HepG2 (cell line): Measurements from ENCODE around the gene MAB21L1. TPM values are rescaled to one million over a fixed set of nuclear protein-coding genes. Genes with fewer than 3 reads are reported as not detected.

Source experiments
- ATAC-seq: fragments of 200-7000 bp; cut with Tn5 transposase; 3 replicates; pipeline ENCODE4 v1.9.1; 2020; ENCODE audit warnings: mild to moderate bottlenecking, moderate library complexity
- BruUV-seq: library from RNA; stranded (reverse); fragments of 400-500 nt; replicated peaks from 2 replicates; lab custom pipeline; 2021; lab: Mats Ljungman, UMichigan
- CTCF ChIA-PET: fragments of 300-600 bp; formaldehyde crosslinking; extraction: SDS; loops from one replicate; lab custom pipeline; 2021; ENCODE audit warnings: low total read pairs, inconsistent platforms, low intra/inter-chr PET ratio; lab: Yijun Ruan, JAX
- POLR2A ChIA-PET: fragments of 350-600 bp; sonication (Branson Sonifier 250); formaldehyde crosslinking; loops from one replicate; lab custom pipeline; 2020; ENCODE audit warnings: antibody characterized with exemption, inconsistent platforms; lab: Yijun Ruan, JAX
- DNase-seq: peaks from one replicate; pipeline ENCODE4 v3.0.0-alpha.2; 2015; ENCODE audit warnings: low spot score
- FAIRE-seq: peaks from 3 replicates; lab custom pipeline; 2011; peaks lifted over from hg19 to GRCh38; lab: Jason Lieb, UNC
- H2AFZ ChIP-seq: one replicate; pipeline ENCODE4 v1.6.1; 2011; ENCODE audit warnings: low read length, inconsistent platforms
- H3K27ac ChIP-seq: fragments of 300-600 bp; 3 replicates; pipeline ENCODE4 v1.8.0; 2011; ENCODE audit warnings: mixed run types, mild to moderate bottlenecking, mixed read lengths, low read length, inconsistent platforms; ENCODE audit not compliant: insufficient read depth; ENCODE audit errors: extremely low read length
- H3K27me3 ChIP-seq, 2 experiments: fragments of 200-600 bp in 1 of 2; 2 replicates in 1 of 2; 3 replicates in 1 of 2; pipeline versions ENCODE4 v1.6.0 to v1.8.0; 2011; ENCODE audit warnings: low read length in 2 of 2, mild to moderate bottlenecking in 2 of 2, moderate library complexity in 2 of 2, inconsistent platforms in 1 of 2; ENCODE audit not compliant: insufficient read depth in 2 of 2, control insufficient read depth in 1 of 2
- H3K36me3 ChIP-seq, 2 experiments: fragments of 200-600 bp in 1 of 2; replicated peaks in 1 of 2; 2 replicates in 1 of 2; 3 replicates in 1 of 2; pipeline versions ENCODE4 v1.5.1 to v1.8.0; 2011; ENCODE audit warnings: low read length in 2 of 2, inconsistent platforms in 1 of 2; ENCODE audit not compliant: insufficient read depth in 2 of 2, control insufficient read depth in 1 of 2
- H3K4me1 ChIP-seq: 2 replicates; pipeline ENCODE4 v1.5.1; 2012; ENCODE audit warnings: low read length, inconsistent platforms; ENCODE audit not compliant: insufficient read depth
- H3K4me2 ChIP-seq: 2 replicates; pipeline ENCODE4 v1.6.0; 2011; ENCODE audit warnings: low read depth, low read length, inconsistent platforms
- H3K4me3 ChIP-seq, 3 experiments: fragments of 200-600 bp in 1 of 3; sonication (generic), shearing (Covaris generic) in 1 of 3; replicated peaks in 1 of 3; 2 replicates each; pipeline ENCODE4 v1.5.1; 2011 to 2016; ENCODE audit warnings: low read length in 3 of 3, inconsistent platforms in 2 of 3, low read depth in 2 of 3, mild to moderate bottlenecking in 2 of 3, control low read depth in 1 of 3, mixed read lengths in 1 of 3; ENCODE audit not compliant: insufficient read depth in 1 of 3
- H3K79me2 ChIP-seq: one replicate; pipeline ENCODE4 v1.6.1; 2011; ENCODE audit warnings: low read length, inconsistent platforms; ENCODE audit not compliant: insufficient read depth
- H3K9ac ChIP-seq: 2 replicates; pipeline ENCODE4 v1.6.0; 2011; ENCODE audit warnings: mild to moderate bottlenecking, low read depth, low read length, inconsistent platforms; ENCODE audit not compliant: insufficient read depth
- H3K9me3 ChIP-seq: 2 replicates; pipeline ENCODE4 v1.5.1; 2012; ENCODE audit warnings: mild to moderate bottlenecking, low read length
- H4K20me1 ChIP-seq: 2 replicates; pipeline ENCODE4 v1.6.0; 2011; ENCODE audit warnings: inconsistent platforms, mild to moderate bottlenecking, low read length, moderate library complexity; ENCODE audit not compliant: insufficient read depth
- ATAD3A ChIP-seq: sonication (generic); formaldehyde crosslinking; IDR thresholded peaks from 2 replicates; pipeline ENCODE4 v1.4.0; 2020; ENCODE audit warnings: missing genetic modification reagents
- HIC2 ChIP-seq: sonication (generic); formaldehyde crosslinking; IDR thresholded peaks from 2 replicates; pipeline ENCODE4 v1.9.0; 2022; ENCODE audit warnings: low read depth, missing genetic modification reagents
- HNRNPK ChIP-seq: fragments of 200-400 bp; formaldehyde crosslinking; IDR thresholded peaks from 2 replicates; pipeline ENCODE4 v1.6.1; 2018; ENCODE audit warnings: low read length, low read depth, moderate library complexity, mild to moderate bottlenecking; ENCODE audit not compliant: poor library complexity, severe bottlenecking
- KAT8 ChIP-seq: IDR thresholded peaks from 2 replicates; pipeline ENCODE4 v1.6.1; 2016; ENCODE audit warnings: missing genetic modification reagents, missing compliant biosample characterization
- MLXIP ChIP-seq: sonication (generic); formaldehyde crosslinking; IDR thresholded peaks from 2 replicates; pipeline ENCODE4 v1.9.0; 2021; ENCODE audit warnings: missing genetic modification reagents, borderline replicate concordance
- NONO ChIP-seq, 2 experiments: fragments of 450-650 bp in 1 of 2; sonication (generic) in 1 of 2; formaldehyde crosslinking in 1 of 2; IDR thresholded peaks in 1 of 2; conservative IDR thresholded peaks in 1 of 2; 2 replicates each; pipeline versions ENCODE4 v1.6.1 to v1.8.0; 2017 to 2022; ENCODE audit warnings: mild to moderate bottlenecking in 1 of 2, missing genetic modification reagents in 1 of 2, moderate library complexity in 1 of 2
- RBFOX2 ChIP-seq: fragments of 200-400 bp; formaldehyde crosslinking; IDR thresholded peaks from 2 replicates; pipeline ENCODE4 v1.6.1; 2017; ENCODE audit warnings: low read depth, mild to moderate bottlenecking, low read length
- THAP7 ChIP-seq: sonication (generic); formaldehyde crosslinking; IDR thresholded peaks from 2 replicates; pipeline ENCODE4 v1.8.1; 2023; ENCODE audit warnings: mild to moderate bottlenecking, missing genetic modification reagents
- ZFY ChIP-seq: sonication (generic); formaldehyde crosslinking; IDR thresholded peaks from 2 replicates; pipeline ENCODE4 v1.4.0; 2020; ENCODE audit warnings: missing genetic modification reagents
- ZKSCAN8 ChIP-seq: IDR thresholded peaks from 2 replicates; pipeline ENCODE4 v1.6.1; 2016; ENCODE audit warnings: borderline replicate concordance, missing genetic modification reagents, missing compliant biosample characterization
- ZNF383 ChIP-seq: sonication (generic); formaldehyde crosslinking; IDR thresholded peaks from 2 replicates; pipeline ENCODE4 v1.4.0; 2020; ENCODE audit warnings: missing genetic modification reagents, mild to moderate bottlenecking, borderline replicate concordance
- ZNF549 ChIP-seq: sonication (generic); formaldehyde crosslinking; IDR thresholded peaks from 2 replicates; pipeline ENCODE4 v1.5.0; 2020; ENCODE audit warnings: missing genetic modification reagents
- ZNF614 ChIP-seq: IDR thresholded peaks from 2 replicates; pipeline ENCODE4 v1.6.1; 2018; ENCODE audit warnings: missing biosample characterization, missing genetic modification reagents, inconsistent platforms, borderline replicate concordance
- ZNF891 ChIP-seq: sonication (generic); formaldehyde crosslinking; IDR thresholded peaks from 2 replicates; pipeline ENCODE4 v1.5.0; 2020; ENCODE audit warnings: mild to moderate bottlenecking, missing genetic modification reagents
- WGBS: methylation state at CpG from one replicate; pipeline ENCODE4 v1.1.6; 2017; ENCODE audit warnings: low lambda C conversion rate; 5-methylcytosine and 5-hydroxymethylcytosine counted together
- in situ Hi-C: cut with HindIII; loops from 2 replicates; pipeline ENCODE4 v1.10.0; 2017; ENCODE audit warnings: low pct_unique_long_range_greater_than_20kb; ENCODE audit not compliant: extremely low pct_ligation_motif_present
- intact Hi-C: fragments of 100-400 bp; cut with micrococcal nuclease; formaldehyde crosslinking; loops from one replicate; pipeline ENCODE4 v1.10.0; 2022; ENCODE audit not compliant: unreplicated experiment
- polyA plus RNA-seq, 8 experiments: library from polyadenylated mRNA; depleted of rRNA in 3 of 8; stranded (reverse) in 7 of 8; unstranded in 1 of 8; fragments of >200 nt; fragmentation: Illumina TruSeq in 4 of 8; extraction: Trizol in 4 of 8; gene quantifications; 2 replicates each; pipeline versions ENCODE4 v1.2.1 to v1.2.3, GENCODE V29; 2011 to 2016; ENCODE audit warnings: low read depth in 4 of 8, missing spikeins in 1 of 8, mixed read lengths in 1 of 8; ENCODE audit not compliant: insufficient read depth in 1 of 8
- total RNA-seq, 5 experiments: library from RNA; depleted of rRNA; stranded (reverse); fragments of >200 nt; fragmentation: Illumina TruSeq; extraction: Trizol; gene quantifications; 2 replicates each; pipeline ENCODE4 v1.2.3, GENCODE V29; 2016; ENCODE audit warnings: low read depth in 1 of 5
- TF ChIP-seq, protein P1 (sequence below): sonication (generic); IDR thresholded peaks from 2 replicates; pipeline ENCODE4 v1.6.1; 2016; ENCODE audit warnings: low read depth, borderline replicate concordance
- TF ChIP-seq, protein P2 (sequence below): IDR thresholded peaks from 2 replicates; pipeline ENCODE4 v1.6.1; 2016; ENCODE audit warnings: low read depth, borderline replicate concordance
- TF ChIP-seq, protein P3 (sequence below): sonication (generic); formaldehyde crosslinking; IDR thresholded peaks from 2 replicates; pipeline ENCODE4 v1.8.1; 2023; ENCODE audit warnings: missing genetic modification reagents, inconsistent platforms, borderline replicate concordance

MAB21L1 gene
- total and polyA plus RNA-seq, 2 of the 13 experiments (the other 11 are each of a cell fraction or from before 2014, with no cell fraction given), result not detected

- TF ChIP-seq KAT8 (CRISPR knock-in tag), result no peak
- no peak for TF ChIP-seq ZKSCAN8
- TF ChIP-seq THAP7 (CRISPR knock-in tag), result no peak
- no peak for TF ChIP-seq ZNF549
- TF ChIP-seq ZNF891, result no peak
- no peak for TF ChIP-seq ZNF383 (CRISPR knock-in tag)
- TF ChIP-seq MLXIP (CRISPR knock-in tag), result no peak
- TF ChIP-seq ZFY (CRISPR knock-in tag), result no peak
- TF ChIP-seq, protein P1, sequence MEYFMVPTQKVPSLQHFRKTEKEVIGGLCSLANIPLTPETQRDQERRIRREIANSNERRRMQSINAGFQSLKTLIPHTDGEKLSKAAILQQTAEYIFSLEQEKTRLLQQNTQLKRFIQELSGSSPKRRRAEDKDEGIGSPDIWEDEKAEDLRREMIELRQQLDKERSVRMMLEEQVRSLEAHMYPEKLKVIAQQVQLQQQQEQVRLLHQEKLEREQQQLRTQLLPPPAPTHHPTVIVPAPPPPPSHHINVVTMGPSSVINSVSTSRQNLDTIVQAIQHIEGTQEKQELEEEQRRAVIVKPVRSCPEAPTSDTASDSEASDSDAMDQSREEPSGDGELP, result no peak
- TF ChIP-seq HIC2, result no peak
- TF ChIP-seq HNRNPK, result no peak
- TF ChIP-seq, protein P2, sequence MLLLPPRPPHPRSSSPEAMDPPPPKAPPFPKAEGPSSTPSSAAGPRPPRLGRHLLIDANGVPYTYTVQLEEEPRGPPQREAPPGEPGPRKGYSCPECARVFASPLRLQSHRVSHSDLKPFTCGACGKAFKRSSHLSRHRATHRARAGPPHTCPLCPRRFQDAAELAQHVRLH (CRISPR knock-in tag), result no peak
- no peak for TF ChIP-seq ZNF614
- TF ChIP-seq ATAD3A (CRISPR knock-in tag), result no peak
- TF ChIP-seq RBFOX2, result no peak
- no peak for TF ChIP-seq NONO (IDR thresholded peaks at IDR 0.05)
- no peak for TF ChIP-seq NONO (CRISPR knock-in tag; conservative IDR thresholded peaks at IDR 0.05)
- TF ChIP-seq, protein P3, sequence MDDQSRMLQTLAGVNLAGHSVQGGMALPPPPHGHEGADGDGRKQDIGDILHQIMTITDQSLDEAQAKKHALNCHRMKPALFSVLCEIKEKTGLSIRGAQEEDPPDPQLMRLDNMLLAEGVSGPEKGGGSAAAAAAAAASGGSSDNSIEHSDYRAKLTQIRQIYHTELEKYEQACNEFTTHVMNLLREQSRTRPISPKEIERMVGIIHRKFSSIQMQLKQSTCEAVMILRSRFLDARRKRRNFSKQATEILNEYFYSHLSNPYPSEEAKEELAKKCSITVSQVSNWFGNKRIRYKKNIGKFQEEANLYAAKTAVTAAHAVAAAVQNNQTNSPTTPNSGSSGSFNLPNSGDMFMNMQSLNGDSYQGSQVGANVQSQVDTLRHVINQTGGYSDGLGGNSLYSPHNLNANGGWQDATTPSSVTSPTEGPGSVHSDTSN (CRISPR knock-in tag), result no peak
- no TSS peak for BruUV-seq
- no peaks in the 10 kb centered on the region for H4K20me1 ChIP-seq
- ChIA-PET POLR2A (no interaction called here), CTCF (no interaction called here)
- H3K27me3 ChIP-seq, result no peaks in the 10 kb centered on the region; a peak in 1 of 5 replicates
- H3K79me2 ChIP-seq, result no peaks in the 10 kb centered on the region
- in situ Hi-C loops (no loop called here), intact Hi-C loops (no loop called here)
- H3K4me2 ChIP-seq, result no peak overlapping the region
- H3K4me3 ChIP-seq, result no peak overlapping the region
- no peak for ATAC-seq
- no peaks in the 10 kb centered on the region for H3K9me3 ChIP-seq
- DNase-seq, result no peak
- H3K9ac ChIP-seq, result no peak overlapping the region
- H2AFZ ChIP-seq, result no peak overlapping the region
- H3K4me1 ChIP-seq, result no peaks in the 10 kb centered on the region
- H3K27ac ChIP-seq, result no peak overlapping the region
- FAIRE-seq, result no peak
- H3K36me3 ChIP-seq, result no peaks in the 10 kb centered on the region
- WGBS, result 76% methylated on average over 14 of the region's 14 CpGs
These were observed 2.6 kb upstream of the MAB21L1 start for GRCh38 chr13:35479038-35479492.
